Osteoblast (primary cell): ENCODE measurements around the gene CHURC1. TPM values are rescaled to one million over a fixed set of nuclear protein-coding genes. Genes with fewer than 3 reads are reported as not detected.
A peak's percentile ranks its signal among the peaks of the same experiment; 100 is the strongest.

Experiments
- DNase-seq: peaks from one replicate; pipeline ENCODE4 v3.0.0; 2011; ENCODE audit warnings: low spot score, mixed read lengths; ENCODE audit not compliant: insufficient read length; ENCODE audit errors: missing footprints
- H2AFZ ChIP-seq: 2 replicates; pipeline ENCODE4 v1.6.0; 2011; ENCODE audit warnings: mild to moderate bottlenecking, low read length
- H3K27ac ChIP-seq: 2 replicates; pipeline ENCODE4 v1.5.1; 2011; ENCODE audit warnings: mild to moderate bottlenecking, low read depth, low read length, moderate library complexity
- H3K27me3 ChIP-seq: 2 replicates; pipeline ENCODE4 v1.6.0; 2012; ENCODE audit warnings: mild to moderate bottlenecking, control low read depth, inconsistent platforms, low read length, moderate library complexity; ENCODE audit not compliant: insufficient read depth
- H3K36me3 ChIP-seq: 2 replicates; pipeline ENCODE4 v1.5.1; 2011; ENCODE audit warnings: mild to moderate bottlenecking, low read length, control low read depth, moderate library complexity; ENCODE audit not compliant: insufficient read depth
- H3K4me1 ChIP-seq: 2 replicates; pipeline ENCODE4 v1.5.1; 2011; ENCODE audit warnings: mild to moderate bottlenecking, low read length, control low read depth, moderate library complexity; ENCODE audit not compliant: insufficient read depth
- H3K4me2 ChIP-seq: 2 replicates; pipeline ENCODE4 v1.6.0; 2011; ENCODE audit warnings: mild to moderate bottlenecking, low read length; ENCODE audit not compliant: insufficient read depth
- H3K4me3 ChIP-seq: fragments of 200-600 bp; sonication (generic); 3 replicates; pipeline ENCODE4 v1.5.1; 2012; ENCODE audit warnings: mild to moderate bottlenecking, low read length, inconsistent platforms; ENCODE audit not compliant: insufficient read depth
- H3K79me2 ChIP-seq: 2 replicates; pipeline ENCODE4 v1.6.0; 2012; ENCODE audit warnings: mild to moderate bottlenecking, low read length, control low read depth, inconsistent platforms; ENCODE audit not compliant: insufficient read depth
- H3K9me3 ChIP-seq: 2 replicates; pipeline ENCODE4 v1.5.1; 2011; ENCODE audit warnings: low read depth, low read length, control low read depth
- H4K20me1 ChIP-seq: 2 replicates; pipeline ENCODE4 v1.6.0; 2012; ENCODE audit warnings: mild to moderate bottlenecking, low read length, control low read depth; ENCODE audit not compliant: insufficient read depth
- total RNA-seq: library from RNA; depleted of rRNA; stranded (reverse); fragments of >200 nt; gene quantifications from 2 replicates; pipeline ENCODE4 v1.2.3, GENCODE V29; 2012
- TF ChIP-seq, protein P1 (sequence below): IDR thresholded peaks from 2 replicates; pipeline ENCODE4 v1.5.1; 2011; ENCODE audit warnings: mild to moderate bottlenecking, low read depth, low read length, moderate library complexity; ENCODE audit errors: extremely low read depth

Gene CHURC1
- total RNA-seq, 1 donor: 79.6 TPM

DNA sequence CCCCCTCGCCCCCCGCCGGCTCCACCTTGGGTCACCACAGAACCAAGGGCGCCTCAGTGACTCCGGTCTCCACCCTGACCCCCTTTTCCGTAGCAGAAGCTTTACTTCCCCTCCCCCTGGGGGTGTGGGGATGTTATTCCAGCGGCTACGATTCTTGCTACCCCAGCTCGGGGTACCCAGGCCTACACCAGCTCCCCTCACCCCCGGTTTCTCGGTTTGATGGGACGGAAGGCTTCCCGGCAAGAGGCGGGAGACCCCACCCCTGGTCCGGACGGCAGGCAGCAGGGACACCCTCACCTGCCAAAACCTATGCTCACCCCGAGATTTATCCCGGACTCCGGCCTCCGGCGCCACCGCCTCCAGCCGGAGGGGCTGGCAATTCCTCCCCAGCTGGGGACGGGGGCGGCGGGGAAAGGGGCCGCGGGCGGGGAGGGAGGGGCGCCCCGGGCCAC, 57.3 kb downstream of the CHURC1 start:
- Histone ChIP-seq H3K27me3 (peaks cover 3% of the 10 kb centered on the region), H4K20me1 (no peaks in the 10 kb centered on the region), H3K4me2 (peak overlapping the region; percentile 83), H3K27ac (no peak overlapping the region), H3K4me3 (peak overlapping the region; percentile 73), H3K4me1 (peaks cover 5% of the 10 kb centered on the region), H3K36me3 (no peaks in the 10 kb centered on the region), H3K79me2 (no peaks in the 10 kb centered on the region), H3K9me3 (no peaks in the 10 kb centered on the region), H2AFZ (peak overlapping the region; percentile 56)
- TF ChIP-seq, protein P1, sequence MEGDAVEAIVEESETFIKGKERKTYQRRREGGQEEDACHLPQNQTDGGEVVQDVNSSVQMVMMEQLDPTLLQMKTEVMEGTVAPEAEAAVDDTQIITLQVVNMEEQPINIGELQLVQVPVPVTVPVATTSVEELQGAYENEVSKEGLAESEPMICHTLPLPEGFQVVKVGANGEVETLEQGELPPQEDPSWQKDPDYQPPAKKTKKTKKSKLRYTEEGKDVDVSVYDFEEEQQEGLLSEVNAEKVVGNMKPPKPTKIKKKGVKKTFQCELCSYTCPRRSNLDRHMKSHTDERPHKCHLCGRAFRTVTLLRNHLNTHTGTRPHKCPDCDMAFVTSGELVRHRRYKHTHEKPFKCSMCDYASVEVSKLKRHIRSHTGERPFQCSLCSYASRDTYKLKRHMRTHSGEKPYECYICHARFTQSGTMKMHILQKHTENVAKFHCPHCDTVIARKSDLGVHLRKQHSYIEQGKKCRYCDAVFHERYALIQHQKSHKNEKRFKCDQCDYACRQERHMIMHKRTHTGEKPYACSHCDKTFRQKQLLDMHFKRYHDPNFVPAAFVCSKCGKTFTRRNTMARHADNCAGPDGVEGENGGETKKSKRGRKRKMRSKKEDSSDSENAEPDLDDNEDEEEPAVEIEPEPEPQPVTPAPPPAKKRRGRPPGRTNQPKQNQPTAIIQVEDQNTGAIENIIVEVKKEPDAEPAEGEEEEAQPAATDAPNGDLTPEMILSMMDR: no peak
- DNase-seq: no peak

DNA sequence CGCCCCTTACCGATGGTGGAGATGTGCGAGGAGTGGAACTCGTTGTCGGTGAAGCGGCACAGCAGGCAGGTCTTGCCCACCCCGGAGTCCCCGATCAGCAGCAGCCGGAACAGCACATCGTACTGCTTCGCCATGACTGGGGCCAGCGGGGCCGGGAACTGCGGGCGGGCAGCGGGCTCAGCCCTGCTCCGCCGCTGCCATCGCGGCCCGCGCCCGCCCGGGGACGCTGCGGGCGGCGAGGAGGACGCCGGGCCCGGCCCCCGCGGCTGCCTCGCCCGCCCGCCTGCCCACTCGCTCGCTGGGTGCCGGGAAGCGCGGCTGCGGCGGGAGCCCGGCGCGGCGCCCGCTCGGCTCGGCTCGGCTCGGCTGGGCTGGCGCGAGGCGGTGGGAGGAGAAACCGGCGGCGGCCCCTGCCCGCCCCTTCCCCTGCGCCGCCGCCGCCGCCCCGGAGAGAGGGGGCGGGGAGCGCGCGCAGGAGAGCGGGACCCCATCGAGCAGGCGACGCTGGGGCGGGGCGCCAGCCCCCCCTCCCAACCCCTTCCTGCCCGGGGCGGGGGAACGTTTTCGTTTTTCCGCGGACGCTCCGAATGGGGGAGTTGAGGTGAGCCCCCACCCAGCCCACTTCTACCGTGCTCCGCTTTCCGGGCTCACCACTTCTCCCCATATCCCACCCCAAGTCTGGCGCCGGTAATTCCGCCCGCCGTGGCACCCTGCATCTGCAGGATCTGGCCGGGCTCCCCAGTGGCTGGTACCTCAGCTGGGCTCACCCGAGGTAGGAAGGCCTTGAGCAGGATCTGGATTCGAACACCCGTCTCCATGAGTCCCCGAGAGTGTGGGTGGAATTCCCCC, 57.9 kb downstream of the CHURC1 start, which contains the start of gene RAB15:
TSS of gene RAB15 (minus strand) at position 394 of the 849 bp plus-strand sequence. CDS start at position 134, 260 bp downstream.
- Histone ChIP-seq H3K27ac (no peak within 1 kb of the TSS), H3K79me2 (no peaks in the 10 kb centered on the region), H3K4me2 (peak within 1 kb of the TSS; percentile 83), H3K4me1 (peaks cover 5% of the 10 kb centered on the region), H2AFZ (peak within 1 kb of the TSS; percentile 56), H4K20me1 (no peaks in the 10 kb centered on the region), H3K9me3 (no peaks in the 10 kb centered on the region), H3K4me3 (peak within 1 kb of the TSS; percentile 73), H3K27me3 (peaks cover 8% of the 10 kb centered on the region), H3K36me3 (no peaks in the 10 kb centered on the region)
- peak; percentile 94 for DNase-seq
- TF ChIP-seq, protein P1: no peak

DNA sequence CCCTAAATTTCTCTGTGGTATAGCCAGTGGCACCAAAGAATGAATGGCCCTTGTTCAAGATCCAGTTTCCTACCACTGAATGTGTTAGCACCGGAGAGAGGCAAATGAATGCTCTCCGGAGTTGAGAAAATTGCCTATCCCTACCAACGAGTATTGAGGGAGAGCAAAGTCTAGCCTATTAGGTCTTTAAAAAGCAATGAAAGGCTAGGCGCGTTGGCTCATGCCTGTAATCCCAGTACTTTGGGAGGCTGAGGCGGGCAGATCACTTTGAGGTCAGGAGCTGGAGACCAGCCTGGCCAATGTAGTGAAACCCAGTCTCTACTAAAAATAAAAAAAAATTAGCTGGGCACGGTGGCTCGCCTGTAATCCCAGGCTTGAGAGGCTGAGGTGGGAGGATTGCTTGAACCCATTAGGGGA, 58.8 kb downstream of the CHURC1 start:
- Histone ChIP-seq H2AFZ (peak overlapping the region; percentile 21), H3K4me2 (peak overlapping the region; percentile 79), H3K27ac (no peak overlapping the region), H3K4me3 (peak overlapping the region; percentile 73), H4K20me1 (no peaks in the 10 kb centered on the region), H3K27me3 (peaks cover 9% of the 10 kb centered on the region), H3K79me2 (no peaks in the 10 kb centered on the region), H3K4me1 (peaks cover 5% of the 10 kb centered on the region), H3K36me3 (no peaks in the 10 kb centered on the region), H3K9me3 (no peaks in the 10 kb centered on the region)
- no peak for DNase-seq
- TF ChIP-seq, protein P1: no peak

DNA sequence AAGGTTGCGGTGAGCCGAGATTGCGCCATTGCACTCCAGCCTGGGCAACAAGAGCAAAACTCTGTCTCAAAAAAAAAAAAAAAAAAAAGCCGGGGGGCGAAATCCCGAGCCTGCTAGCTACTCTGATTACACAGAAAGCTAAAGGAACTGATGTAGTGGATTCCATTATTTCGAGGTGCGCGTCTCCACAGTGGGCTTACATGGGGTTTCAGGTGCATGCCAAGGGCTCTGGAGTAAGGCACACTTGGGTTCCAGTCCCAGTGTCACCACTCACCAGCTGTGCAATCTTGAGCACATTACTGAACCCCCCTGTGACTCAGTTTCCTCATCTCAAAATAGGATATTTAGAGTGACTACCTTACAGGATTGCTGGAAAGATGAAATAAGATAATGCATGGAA, 59.6 kb downstream of the CHURC1 start:
- peaks cover 9% of the 10 kb centered on the region for H3K27me3 ChIP-seq
- H3K4me1 ChIP-seq: peaks cover 5% of the 10 kb centered on the region
- H3K4me3 ChIP-seq: no peak overlapping the region
- no peak overlapping the region for H3K27ac ChIP-seq
- no peaks in the 10 kb centered on the region for H3K9me3 ChIP-seq
- H2AFZ ChIP-seq: no peak overlapping the region
- TF ChIP-seq, protein P1: no peak
- DNase-seq: no peak
- H3K36me3 ChIP-seq: no peaks in the 10 kb centered on the region
- no peaks in the 10 kb centered on the region for H3K79me2 ChIP-seq
- H3K4me2 ChIP-seq: no peak overlapping the region
- no peaks in the 10 kb centered on the region for H4K20me1 ChIP-seq
